CD1c-positive myeloid dendritic cell (primary cell): ENCODE measurements around the gene PAX8.

Experiments used
- DNase-seq: peaks from one replicate; pipeline ENCODE4 v3.0.0-alpha.2; 2016; ENCODE audit errors: extremely low spot score

PAX8 gene

DNA sequence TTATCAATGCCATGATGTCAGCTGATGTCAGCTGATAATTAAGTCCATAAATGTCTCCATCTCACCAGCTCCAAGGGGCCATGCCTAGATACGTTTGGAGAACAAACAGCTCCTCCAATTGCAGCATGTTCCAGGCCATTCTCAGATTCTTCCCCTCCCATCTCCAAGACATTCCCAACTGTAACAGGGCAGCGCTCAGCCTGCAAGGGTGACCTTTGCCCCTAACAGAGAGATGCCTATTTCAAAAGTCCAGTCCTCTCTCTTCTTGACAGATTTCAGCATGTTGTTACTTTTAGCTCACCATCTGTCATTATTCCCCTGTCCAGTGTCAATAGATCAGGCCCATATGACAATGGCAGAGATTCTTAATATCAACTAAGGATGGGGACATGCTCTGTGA lies 95.0 kb downstream of the PAX8 start:
- no peak for DNase-seq

DNA sequence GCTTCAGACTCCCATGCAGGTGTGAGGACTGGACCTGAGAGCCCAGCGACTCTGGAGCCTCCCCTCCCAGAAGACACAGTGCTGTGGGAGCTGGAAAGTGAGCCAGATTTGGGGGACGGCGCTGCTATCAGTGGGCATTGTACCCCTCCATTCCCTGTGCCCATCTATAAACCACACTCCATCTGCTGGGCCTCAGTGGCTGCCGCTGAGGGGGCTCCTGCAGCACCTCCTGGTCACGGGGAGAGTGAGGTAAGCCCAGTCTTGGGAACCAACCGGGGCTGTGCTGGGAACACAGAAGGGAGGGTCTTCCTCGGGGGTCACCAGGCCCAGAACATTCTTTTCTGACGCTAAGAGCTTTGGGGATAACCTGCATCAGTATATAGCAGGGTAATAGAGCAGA lies 95.5 kb downstream of the PAX8 start:
- no peak for DNase-seq

- no peak for DNase-seq
These were observed 96.1 kb downstream of the PAX8 start for GRCh38 chr2:113182471-113183260.

- peak; percentile 45 for DNase-seq
These were observed 97.3 kb downstream of the PAX8 start for GRCh38 chr2:113181258-113182051.

DNA sequence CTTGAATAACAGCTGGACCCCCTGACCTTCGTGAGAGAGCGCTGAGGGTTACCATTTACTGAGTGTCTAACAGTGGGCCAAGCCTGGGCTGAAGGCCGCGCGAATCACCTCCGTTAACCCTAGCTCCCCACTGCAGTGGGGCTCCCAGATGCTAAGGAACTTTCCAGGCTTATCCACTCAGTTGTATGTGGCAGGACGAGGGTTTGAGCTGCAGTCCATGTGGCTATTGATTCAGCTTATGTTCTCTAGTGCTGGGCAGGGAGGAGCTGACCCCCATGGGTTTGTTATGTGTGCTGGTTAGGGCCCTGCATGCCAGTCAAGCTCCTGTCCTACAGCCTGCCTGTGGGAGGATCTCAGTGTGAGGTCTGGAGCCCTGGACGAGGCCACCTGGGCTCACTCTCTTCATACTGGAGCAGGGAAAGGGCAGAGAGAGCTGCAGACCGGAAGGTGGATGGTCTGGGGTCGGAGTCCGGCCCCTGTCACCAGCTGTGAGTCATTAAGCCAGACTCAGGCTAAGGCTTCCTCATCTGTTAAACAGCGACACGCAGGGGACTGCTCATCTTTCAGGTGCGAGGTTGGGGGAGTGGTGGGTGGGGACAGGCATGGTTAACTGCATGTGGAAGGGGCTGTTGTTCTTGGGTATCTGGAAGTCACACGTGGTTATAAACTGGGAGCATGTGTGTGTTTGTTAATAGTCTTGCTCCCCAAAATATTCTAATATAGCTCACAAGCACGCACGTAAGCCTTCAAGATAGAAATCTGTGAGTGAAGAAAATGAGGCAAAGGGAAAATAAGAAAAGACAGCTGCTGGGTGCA lies 98.4 kb downstream of the PAX8 start:
- peak; percentile 32 for DNase-seq

GRCh38 chr2:113179446-113180045 lies 99.2 kb downstream of the PAX8 start:
- no peak for DNase-seq

GRCh38 chr2:113178891-113179290 lies 99.8 kb downstream of the PAX8 start:
- no peak for DNase-seq

DNA sequence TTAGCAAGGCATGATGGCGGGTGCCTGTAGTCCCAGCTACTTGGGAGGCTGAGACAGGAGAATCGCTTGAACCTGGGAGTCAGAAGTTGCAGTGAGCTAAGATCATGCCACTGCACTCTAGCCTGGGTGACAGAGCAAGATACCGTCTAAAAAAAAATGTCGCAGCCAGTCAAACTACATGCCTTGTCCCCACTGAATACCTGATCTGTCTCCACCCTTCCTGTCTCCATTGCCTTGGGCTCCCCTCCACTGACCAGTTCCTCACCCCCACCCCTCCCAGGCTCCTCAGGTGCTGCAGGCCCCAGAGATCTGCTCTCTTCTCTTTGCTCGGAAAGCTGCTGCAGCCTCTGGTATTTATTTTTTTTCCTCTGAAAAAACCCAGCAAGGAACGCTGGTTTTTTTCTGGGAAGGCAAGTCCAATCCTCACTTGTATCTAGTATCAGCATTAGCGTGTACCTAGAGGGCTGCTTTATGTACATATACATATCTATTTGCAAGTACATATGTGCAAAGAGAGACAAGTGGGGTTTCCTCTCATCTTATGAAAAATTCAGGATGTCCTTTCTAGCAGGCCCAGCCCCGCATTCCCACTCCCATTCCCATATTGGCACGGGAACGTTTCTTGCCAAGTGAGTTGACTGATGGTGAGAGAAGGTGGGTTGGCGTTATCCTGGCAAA lies 100.5 kb downstream of the PAX8 start:
- no peak for DNase-seq

DNA sequence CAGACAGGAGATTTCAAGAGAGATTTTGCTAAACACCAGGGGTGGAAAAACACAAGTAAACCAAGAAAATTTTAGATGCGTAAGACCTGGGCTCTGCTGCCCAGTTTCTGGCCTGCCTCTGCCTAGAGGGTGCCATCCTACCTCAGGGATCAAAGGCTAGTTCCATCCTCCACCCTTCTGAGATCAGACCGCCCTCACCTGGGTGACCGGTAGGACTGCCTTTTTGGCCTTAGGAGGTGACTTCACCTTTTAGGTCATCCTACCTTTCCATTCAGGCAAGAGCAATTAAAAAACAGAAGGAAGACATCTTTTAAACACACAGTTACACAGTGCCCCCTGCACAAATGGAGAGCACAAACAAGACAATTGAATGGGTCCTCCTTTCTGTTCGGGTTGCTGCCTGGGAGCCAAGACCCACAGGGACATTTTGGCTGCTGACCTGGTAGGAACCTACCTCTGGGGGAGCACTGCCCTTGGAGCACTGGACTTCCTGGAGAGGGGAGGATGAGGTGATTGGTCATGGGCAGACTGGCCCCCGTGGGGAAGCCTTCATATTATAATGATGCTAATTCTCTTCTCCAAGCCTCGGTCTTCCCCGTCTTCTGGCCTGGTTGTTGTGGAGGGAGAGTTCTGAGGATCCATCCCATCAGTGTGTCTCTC lies 101.9 kb downstream of the PAX8 start:
- DNase-seq = no peak

DNA sequence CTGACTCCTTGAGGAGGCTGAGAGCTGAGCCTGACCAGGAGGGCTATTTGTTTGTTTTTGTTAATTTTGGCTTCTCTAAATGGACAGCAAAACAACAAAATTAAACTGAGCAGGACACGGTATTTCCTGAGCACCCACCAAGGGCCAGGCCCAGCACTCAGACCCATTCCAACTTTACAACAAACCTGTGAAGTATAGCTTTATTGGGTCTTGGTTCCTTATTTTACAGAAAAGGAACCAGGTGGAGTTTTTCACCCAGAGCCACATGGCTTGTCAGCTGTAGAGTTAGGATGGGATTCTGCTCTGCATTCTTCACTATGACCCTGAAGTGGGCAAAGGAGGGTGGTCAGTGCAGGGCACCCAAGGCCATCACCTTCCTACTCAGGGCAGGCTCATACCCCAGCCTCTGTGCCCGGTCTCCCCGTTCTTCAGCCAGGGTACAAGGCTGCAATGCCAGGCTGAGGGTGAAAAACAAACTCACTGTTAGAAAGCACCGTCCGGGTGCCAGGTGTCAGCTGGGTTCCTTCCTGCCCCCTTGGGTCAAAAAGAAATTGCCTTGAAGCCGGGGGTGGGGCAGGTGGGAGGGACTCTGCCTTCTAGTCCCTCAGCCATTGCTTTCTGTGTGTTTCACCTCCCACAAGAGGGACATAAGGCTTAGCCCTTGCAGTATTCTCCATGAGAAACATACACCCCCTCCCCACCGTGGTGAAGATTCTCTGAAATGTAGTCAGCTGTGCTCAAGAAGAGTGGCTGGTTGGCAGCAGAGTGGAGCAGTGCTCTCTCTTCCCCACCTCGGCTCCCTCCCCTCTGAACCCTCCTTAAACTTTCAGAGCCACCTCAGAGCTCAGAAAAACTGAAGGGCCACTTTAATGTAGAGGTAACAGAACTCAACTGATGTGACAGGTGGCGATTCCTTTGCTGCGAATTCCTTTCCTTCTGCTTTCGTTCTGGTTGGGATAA lies 102.7 kb downstream of the PAX8 start:
- DNase-seq = peak; percentile 44

- DNase-seq = peak; percentile 59
These were observed 103.6 kb downstream of the PAX8 start for GRCh38 chr2:113175042-113175628.

DNA sequence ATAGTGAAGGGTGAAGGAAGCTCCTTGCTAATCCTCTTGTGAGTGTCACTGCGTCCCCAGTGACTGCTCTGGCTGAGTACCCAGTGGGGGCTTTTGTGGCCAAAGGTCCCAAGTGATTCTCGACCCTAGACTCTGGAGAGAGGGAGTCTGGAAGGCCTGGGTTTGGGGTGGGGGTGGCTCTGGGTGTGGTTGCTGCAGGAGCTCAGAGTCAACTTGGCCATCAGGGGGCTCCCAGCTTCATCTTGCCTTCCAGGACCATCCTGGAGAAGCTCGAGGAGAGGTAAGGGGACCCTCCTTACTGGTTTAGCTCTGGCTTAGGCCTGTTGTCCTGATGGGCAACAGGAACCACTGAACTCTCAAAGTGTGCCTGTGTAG lies 104.4 kb downstream of the PAX8 start:
- DNase-seq = no peak

DNA sequence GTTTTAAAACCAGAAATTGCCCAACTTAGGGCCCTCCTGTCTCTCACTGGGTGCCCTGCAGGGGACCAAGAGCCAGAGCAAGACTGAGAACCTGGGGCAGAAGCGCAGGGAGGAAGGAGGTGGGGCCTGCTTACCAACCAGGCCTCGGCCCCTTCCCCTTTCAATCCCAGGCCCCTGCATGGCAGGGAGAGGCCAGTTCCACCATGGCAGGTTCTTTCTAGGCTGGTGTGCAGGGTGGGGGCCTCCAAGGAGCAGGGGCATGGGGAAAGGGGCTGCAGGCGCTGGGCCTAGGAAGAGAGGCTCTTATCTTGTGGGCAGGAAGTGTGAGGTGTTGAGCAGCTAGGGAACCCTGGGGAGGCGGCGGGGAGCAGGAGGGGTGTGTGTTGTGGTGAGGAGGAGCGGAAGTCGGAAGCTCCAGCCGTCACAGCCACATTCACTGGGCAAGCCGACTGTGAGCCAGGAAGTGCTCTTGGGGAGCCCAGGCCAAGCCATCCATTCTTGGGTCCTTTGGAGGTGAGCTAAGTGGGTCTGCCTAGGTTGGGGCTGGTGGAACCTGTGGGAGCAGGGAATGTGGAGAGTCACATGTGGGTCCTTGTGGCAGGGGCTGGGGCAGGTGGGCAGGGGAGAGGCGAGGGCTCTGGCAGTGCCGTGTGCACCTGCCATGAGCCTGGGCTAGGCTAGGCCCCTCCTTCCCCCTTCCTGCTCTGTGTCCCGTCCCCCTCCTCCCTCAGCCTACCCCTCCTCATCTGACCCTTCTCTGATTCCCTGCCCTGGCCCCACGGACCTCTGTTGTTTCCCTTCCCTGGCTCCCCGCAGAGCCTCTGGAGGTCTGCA lies 105.0 kb downstream of the PAX8 start, which contains the start of gene PSD4:
Gene PSD4, plus strand, starts transcription at position 430 of the 834 bp plus-strand sequence. CDS start 8,486 bp downstream, outside the sequence.
- peak; percentile 85 for DNase-seq

DNA sequence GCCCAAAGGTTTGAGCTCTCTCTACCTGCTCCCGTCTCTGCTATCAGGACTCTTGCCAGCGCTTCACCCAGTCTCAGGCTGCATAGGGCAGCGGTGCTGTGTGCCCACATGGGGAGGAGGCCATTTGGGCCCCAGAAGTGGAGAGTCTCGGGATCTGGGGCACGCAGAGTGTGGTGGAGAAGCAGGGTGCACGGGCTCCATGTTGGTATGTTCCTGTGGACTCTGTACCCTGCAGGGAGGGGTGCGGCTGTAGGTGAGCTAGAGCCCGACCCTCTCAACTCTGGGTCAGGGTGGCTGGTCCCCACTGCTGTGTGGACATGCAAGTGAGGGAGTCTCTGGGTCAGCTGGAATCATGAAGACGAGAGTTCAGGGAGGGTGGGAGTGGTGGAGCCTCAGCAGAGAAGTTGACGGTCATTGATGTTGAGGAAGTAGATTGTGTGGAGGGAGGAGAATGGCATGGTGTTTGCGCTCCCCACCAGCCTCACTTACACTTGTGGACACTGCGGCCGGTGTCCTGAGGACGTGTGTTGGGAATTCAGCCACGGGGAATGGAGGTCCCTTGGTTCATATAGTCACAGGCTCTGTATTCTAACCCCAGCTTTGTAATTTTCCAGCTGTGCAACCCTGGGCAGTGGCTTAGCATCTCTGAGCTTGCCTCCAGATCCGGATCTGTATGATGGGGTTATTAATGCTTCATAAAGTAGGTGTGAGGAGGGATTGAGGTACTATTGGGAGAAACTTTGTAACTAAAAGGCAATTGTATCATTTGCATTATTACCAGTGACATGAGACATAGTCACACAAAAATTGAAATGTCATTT lies 105.8 kb downstream of the PAX8 start:
- no peak for DNase-seq

DNA sequence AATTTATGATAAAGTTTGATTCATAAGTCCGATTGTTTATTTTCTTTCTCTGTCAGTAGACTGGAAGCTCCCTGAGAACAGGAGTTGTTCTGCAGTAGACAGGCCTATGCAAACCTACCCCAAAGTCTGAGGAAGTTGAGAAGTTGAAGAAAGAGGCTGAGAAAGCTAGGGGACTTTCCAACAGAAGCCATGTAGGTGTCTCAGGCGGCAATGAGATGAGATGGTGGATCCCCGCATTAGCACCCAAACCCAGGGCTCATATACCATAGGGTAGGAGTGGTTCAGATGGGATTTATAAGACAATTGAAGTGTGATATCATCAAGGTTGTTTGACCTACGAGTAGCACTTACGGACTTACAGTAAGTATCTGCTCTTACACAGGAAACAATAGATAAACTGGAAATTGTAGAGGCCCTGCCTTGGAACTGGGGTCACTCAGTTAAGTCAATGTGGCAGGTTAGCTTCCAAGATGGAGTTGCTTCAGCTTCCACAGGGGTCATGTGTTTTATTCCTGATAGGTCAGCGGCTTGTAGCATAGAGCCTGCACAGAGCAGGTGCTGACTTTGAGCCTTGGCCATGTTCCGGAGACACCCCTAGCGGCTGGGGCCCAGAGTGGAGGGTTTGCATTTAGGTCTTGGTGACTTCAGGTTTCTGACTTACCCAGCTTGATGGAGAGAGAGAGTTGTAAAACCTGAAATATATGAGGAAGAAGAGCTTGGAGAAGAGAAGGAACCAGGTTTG lies 107.2 kb downstream of the PAX8 start:
- no peak for DNase-seq

DNA sequence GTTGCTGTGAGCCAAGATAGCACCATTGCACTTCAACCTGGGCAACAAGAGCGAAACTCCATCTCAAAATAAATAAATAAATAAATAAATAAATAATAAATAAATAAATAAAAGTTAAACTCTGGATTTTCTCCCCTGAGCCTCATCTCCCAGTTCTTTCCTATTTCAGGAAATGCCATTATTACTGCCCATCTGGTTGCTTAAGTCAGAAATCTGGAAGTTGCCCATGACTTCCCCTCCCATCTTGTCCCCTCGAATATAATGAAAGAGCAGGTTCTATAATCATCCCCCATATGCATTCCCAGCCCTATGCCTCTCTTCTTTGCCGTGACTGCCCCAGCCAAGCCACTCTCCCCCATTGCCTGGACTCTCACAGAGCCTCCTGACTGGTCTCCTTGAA lies 109.1 kb downstream of the PAX8 start:
- DNase-seq = no peak
